ENCODE data around the gene STK38.
A peak's percentile ranks its signal among the peaks of the same experiment; 100 is the strongest.

STK38 gene

GRCh38 chr6:36548401-36548743, 1.1 kb upstream of the STK38 start:
- no peak overlapping the region for H3K4me3 ChIP-seq (replicated peaks; ENCODE audit: low read depth, low read length)
- no peak for DNase-seq (ENCODE audit: low read depth)
- no peak for TF ChIP-seq CTCF (IDR thresholded peaks at IDR 0.05; ENCODE audit: low read length, missing control alignments)

GRCh38 chr6:36547646-36548400, 544 bp upstream of the STK38 start:
- no peak for DNase-seq (ENCODE audit: low read depth)
- TF ChIP-seq CTCF (IDR thresholded peaks at IDR 0.05; ENCODE audit: low read length, missing control alignments): no peak
- H3K4me3 ChIP-seq (replicated peaks; ENCODE audit: low read depth, low read length): peak overlapping the region; percentile 97

- TF ChIP-seq CTCF (IDR thresholded peaks at IDR 0.05; ENCODE audit: low read length, missing control alignments): no peak
- H3K4me3 ChIP-seq (replicated peaks; ENCODE audit: low read depth, low read length): peak overlapping the region; percentile 97
- DNase-seq (ENCODE audit: low read depth): peak; percentile 45
Measured at GRCh38 chr6:36546308-36546919, 865 bp downstream of the STK38 start.

GRCh38 chr6:36545767-36546307, 1.4 kb downstream of the STK38 start:
- no peak for DNase-seq (ENCODE audit: low read depth)
- TF ChIP-seq CTCF (IDR thresholded peaks at IDR 0.05; ENCODE audit: low read length, missing control alignments): no peak
- H3K4me3 ChIP-seq (replicated peaks; ENCODE audit: low read depth, low read length): peak overlapping the region; percentile 97

- DNase-seq (ENCODE audit: low read depth): peak; percentile 11
- H3K4me3 ChIP-seq (replicated peaks; ENCODE audit: low read depth, low read length): no peak overlapping the region
- no peak for TF ChIP-seq CTCF (IDR thresholded peaks at IDR 0.05; ENCODE audit: low read length, missing control alignments)
Measured at GRCh38 chr6:36544228-36544627, 3.1 kb downstream of the STK38 start.

GRCh38 chr6:36542041-36542440, 5.2 kb downstream of the STK38 start:
- no peak for TF ChIP-seq CTCF (IDR thresholded peaks at IDR 0.05; ENCODE audit: low read length, missing control alignments)
- no peak overlapping the region for H3K4me3 ChIP-seq (replicated peaks; ENCODE audit: low read depth, low read length)

More at GRCh38 chr6:36542041-36542440, 5.2 kb downstream of the STK38 start:
- DNase-seq (ENCODE audit: low read depth): no peak
